WTC11 (cell line): ENCODE measurements around the gene RUNX1. TPM values are rescaled to one million over a fixed set of nuclear protein-coding genes. Genes with fewer than 3 reads are reported as not detected.
A peak's percentile ranks its signal among the peaks of the same experiment; 100 is the strongest.

Experiments used
- ATAC-seq: fragments of 200-7000 bp; cut with Tn5 transposase; 2 replicates; pipeline ENCODE4 v1.10.0; 2021; ENCODE audit warnings: mild to moderate bottlenecking, moderate library complexity
- CTCF ChIA-PET: fragments of 300-600 bp; sonication (Branson Sonifier 250); formaldehyde crosslinking; loops from one replicate; lab custom pipeline; 2021; ENCODE audit warnings: antibody characterized with exemption; lab: Charles Lee
- POLR2A ChIA-PET: fragments of 350-600 bp; sonication (Branson Sonifier 250); formaldehyde crosslinking; loops from one replicate; lab custom pipeline; 2021; ENCODE audit warnings: antibody characterized with exemption; lab: Charles Lee
- DNase-seq: peaks from one replicate; pipeline ENCODE4 v3.0.0; 2021; ENCODE audit warnings: low spot score
- H3K27ac Mint-ChIP-seq: 2 replicates; pipeline ENCODE4 v1.8.0; 2021; ENCODE audit warnings: mixed read lengths
- H3K27me3 Mint-ChIP-seq: 2 replicates; pipeline ENCODE4 v1.8.0; 2021; ENCODE audit warnings: low read depth, mild to moderate bottlenecking, moderate library complexity, mixed read lengths
- H3K36me3 Mint-ChIP-seq: 2 replicates; pipeline ENCODE4 v1.8.0; 2021; ENCODE audit warnings: mixed read lengths
- H3K4me1 Mint-ChIP-seq: 2 replicates; pipeline ENCODE4 v1.8.0; 2022; ENCODE audit warnings: mixed read lengths
- H3K4me3 Mint-ChIP-seq: 2 replicates; pipeline ENCODE4 v1.8.0; 2021; ENCODE audit warnings: mild to moderate bottlenecking, moderate library complexity, mixed read lengths
- H3K9me3 Mint-ChIP-seq: 2 replicates; pipeline ENCODE4 v1.8.0; 2021; ENCODE audit warnings: mixed read lengths
- E2F5 ChIP-seq: sonication (generic); formaldehyde crosslinking; IDR thresholded peaks from 2 replicates; pipeline ENCODE4 v1.8.1; 2022; ENCODE audit warnings: mild to moderate bottlenecking, moderate library complexity, missing genetic modification reagents
- FOXK1 ChIP-seq: sonication (generic); formaldehyde crosslinking; IDR thresholded peaks from 2 replicates; pipeline ENCODE4 v1.8.0; 2022; ENCODE audit warnings: mild to moderate bottlenecking, moderate library complexity, missing genetic modification reagents
- FOXP1 ChIP-seq: sonication (generic); formaldehyde crosslinking; IDR thresholded peaks from 2 replicates; pipeline ENCODE4 v1.8.0; 2022; ENCODE audit warnings: missing genetic modification reagents, mild to moderate bottlenecking, moderate library complexity, borderline replicate concordance
- FOXP4 ChIP-seq: sonication (generic); formaldehyde crosslinking; IDR thresholded peaks from 2 replicates; pipeline ENCODE4 v1.8.0; 2022; ENCODE audit warnings: mild to moderate bottlenecking, missing genetic modification reagents
- GABPB1 ChIP-seq: sonication (generic); formaldehyde crosslinking; IDR thresholded peaks from 2 replicates; pipeline ENCODE4 v1.8.1; 2023; ENCODE audit warnings: mild to moderate bottlenecking, missing genetic modification reagents
- MXD4 ChIP-seq: fragments of 250-450 bp; sonication (Bioruptor Pico); IDR thresholded peaks from 2 replicates; pipeline ENCODE4 v1.8.0; 2021; ENCODE audit warnings: mild to moderate bottlenecking, moderate library complexity, borderline replicate concordance
- NFATC4 ChIP-seq: fragments of 250-450 bp; sonication (Bioruptor Pico); IDR thresholded peaks from 2 replicates; pipeline ENCODE4 v1.9.0; 2021; ENCODE audit warnings: mild to moderate bottlenecking
- PRRX2 ChIP-seq: fragments of 250-450 bp; sonication (Bioruptor Pico); IDR thresholded peaks from 2 replicates; pipeline ENCODE4 v1.8.0; 2021; ENCODE audit warnings: mild to moderate bottlenecking
- TEAD4 ChIP-seq: sonication (generic); formaldehyde crosslinking; IDR thresholded peaks from 2 replicates; pipeline ENCODE4 v1.8.0; 2022; ENCODE audit warnings: mild to moderate bottlenecking, missing genetic modification reagents
- ZBTB21 ChIP-seq: sonication (generic); formaldehyde crosslinking; IDR thresholded peaks from 2 replicates; pipeline ENCODE4 v1.8.1; 2023; ENCODE audit warnings: mild to moderate bottlenecking, missing genetic modification reagents, borderline replicate concordance
- ZNF281 ChIP-seq: sonication (generic); formaldehyde crosslinking; IDR thresholded peaks from 2 replicates; pipeline ENCODE4 v1.8.0; 2023; ENCODE audit warnings: mild to moderate bottlenecking, missing genetic modification reagents
- ZNF317 ChIP-seq: sonication (generic); formaldehyde crosslinking; IDR thresholded peaks from 2 replicates; pipeline ENCODE4 v1.8.1; 2023; ENCODE audit warnings: low read depth, mild to moderate bottlenecking, moderate library complexity, missing genetic modification reagents, borderline replicate concordance
- ZNF416 ChIP-seq: fragments of 250-450 bp; sonication (Bioruptor Pico); IDR thresholded peaks from 2 replicates; pipeline ENCODE4 v1.9.0; 2021; ENCODE audit warnings: mild to moderate bottlenecking, inconsistent platforms
- total RNA-seq: library from RNA; stranded (reverse); gene quantifications from 3 replicates; pipeline ENCODE4 v1.2.3, GENCODE V29; 2021

RUNX1 gene
- total RNA-seq, 1 experiment from 2014 or later: 2.2 TPM

GRCh38 chr21:34894401-34894800 is 154.7 kb downstream of the RUNX1 start:
- Mint-ChIP-seq H3K27me3 (peaks cover 50% of the 10 kb centered on the region), H3K9me3 (peaks cover 19% of the 10 kb centered on the region), H3K27ac (no peak overlapping the region), H3K36me3 (peaks cover 3% of the 10 kb centered on the region; the same call in 1 of the 2 replicates), H3K4me1 (peaks cover 9% of the 10 kb centered on the region), H3K4me3 (no peak overlapping the region)
- CTCF ChIA-PET: no interaction called here
- POLR2A ChIA-PET: no interaction called here
- no peak for ATAC-seq
- DNase-seq: no peak
- TF ChIP-seq NFATC4 (CRISPR knock-in tag) (no peak), FOXP4 (CRISPR knock-in tag) (no peak), ZNF281 (CRISPR knock-in tag) (no peak), FOXK1 (CRISPR knock-in tag) (no peak), FOXP1 (CRISPR knock-in tag) (no peak), MXD4 (no peak), E2F5 (CRISPR knock-in tag) (no peak), ZNF416 (CRISPR knock-in tag) (no peak), GABPB1 (CRISPR knock-in tag) (no peak), ZNF317 (CRISPR knock-in tag) (no peak)
- TF ChIP-seq, all 79 proteins: peak for 0

- Mint-ChIP-seq H3K4me3 (peak overlapping the region; percentile 71; the same call in 1 of the 2 replicates), H3K36me3 (peaks cover 3% of the 10 kb centered on the region; the same call in 1 of the 2 replicates), H3K4me1 (peaks cover 20% of the 10 kb centered on the region), H3K27me3 (peaks cover 62% of the 10 kb centered on the region), H3K9me3 (peaks cover 8% of the 10 kb centered on the region), H3K27ac (no peak overlapping the region)
- ChIA-PET CTCF (interaction anchor here (1.2 kb wide), 1 partner anchor 948 kb away, joined by 3 read pairs; no protein-coding TSS in a partner anchor), POLR2A (no interaction called here)
- DNase-seq (no peak), ATAC-seq (no peak)
- no peak for TF ChIP-seq ZBTB21 (CRISPR knock-in tag)
- TF ChIP-seq TEAD4 (CRISPR knock-in tag): no peak
These were observed 156.9 kb downstream of the RUNX1 start for GRCh38 chr21:34892209-34892608.

GRCh38 chr21:34891613-34891943 is 157.5 kb downstream of the RUNX1 start:
- peaks cover 1% of the 10 kb centered on the region for H3K9me3 Mint-ChIP-seq
- ChIA-PET POLR2A (no interaction called here), CTCF (interaction anchor here (0.9 to 6.5 kb wide), 3 partner anchors 146 to 509 kb away, joined by 3 to 80 read pairs (median 3); no protein-coding TSS in a partner anchor)
- H3K36me3 Mint-ChIP-seq: peaks cover under 1% of the 10 kb centered on the region; the same call in 1 of the 2 replicates
- H3K4me1 Mint-ChIP-seq: peaks cover 20% of the 10 kb centered on the region
- no peak overlapping the region for H3K27ac Mint-ChIP-seq
- DNase-seq (no peak), ATAC-seq (no peak)
- peak overlapping the region; percentile 71 for H3K4me3 Mint-ChIP-seq
- H3K27me3 Mint-ChIP-seq: peaks cover 68% of the 10 kb centered on the region
- TF ChIP-seq PRRX2 (CRISPR knock-in tag) (no peak), FOXK1 (CRISPR knock-in tag) (no peak)
